ENCODE results near the gene CD248.

Gene CD248

GRCh38 chr11:66272596-66272995, 44.2 kb downstream of the CD248 start:
- TF ChIP-seq CTCF (conservative IDR thresholded peaks at IDR 0.05; ENCODE audit: low read depth, low read length): no peak
- H3K4me3 ChIP-seq (ENCODE audit: low read depth, low read length): no peak overlapping the region
- DNase-seq (ENCODE audit: low read depth): no peak

DNA sequence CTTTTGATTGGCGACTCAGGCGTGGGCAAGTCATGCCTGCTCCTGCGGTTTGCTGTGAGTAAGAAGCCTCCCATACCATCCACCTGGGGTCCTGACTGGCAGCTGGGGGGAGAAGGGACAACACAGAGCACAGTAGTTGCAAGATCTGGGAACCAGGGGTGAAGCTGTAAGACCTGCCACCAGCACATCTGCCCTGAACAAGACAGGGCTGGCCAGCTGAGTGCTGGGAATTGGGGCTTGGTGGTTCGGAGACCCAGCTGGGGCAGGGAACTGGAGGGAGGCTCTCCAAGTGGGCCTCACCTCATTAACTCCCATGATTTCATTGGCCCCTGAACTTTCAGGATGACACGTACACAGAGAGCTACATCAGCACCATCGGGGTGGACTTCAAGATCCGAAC, 45.0 kb downstream of the CD248 start:
- no peak for TF ChIP-seq CTCF (conservative IDR thresholded peaks at IDR 0.05; ENCODE audit: low read depth, low read length)
- no peak for DNase-seq (ENCODE audit: low read depth)
- no peak overlapping the region for H3K4me3 ChIP-seq (ENCODE audit: low read depth, low read length)

GRCh38 chr11:66268952-66269905, 47.6 kb downstream of the CD248 start:
- TF ChIP-seq CTCF (conservative IDR thresholded peaks at IDR 0.05; ENCODE audit: low read depth, low read length): peak; percentile 45
- DNase-seq (ENCODE audit: low read depth): peak; percentile 46
- peak overlapping the region; percentile 93 for H3K4me3 ChIP-seq (ENCODE audit: low read depth, low read length)

- peak within 1 kb of the TSS; percentile 93 for H3K4me3 ChIP-seq (ENCODE audit: low read depth, low read length)
- no peak for TF ChIP-seq CTCF (conservative IDR thresholded peaks at IDR 0.05; ENCODE audit: low read depth, low read length)
- DNase-seq (ENCODE audit: low read depth): peak; percentile 100
These were observed 48.4 kb downstream of the CD248 start, which contains the start of gene RAB1B for GRCh38 chr11:66268244-66268951. Gene RAB1B, plus strand, starts transcription at chr11:66268639. Its CDS starts 41 bp downstream, at chr11:66268680.

- DNase-seq (ENCODE audit: low read depth): peak; percentile 92
- H3K4me3 ChIP-seq (ENCODE audit: low read depth, low read length): peak overlapping the region; percentile 72
- TF ChIP-seq CTCF (conservative IDR thresholded peaks at IDR 0.05; ENCODE audit: low read depth, low read length): no peak
These were observed 49.2 kb downstream of the CD248 start for GRCh38 chr11:66267379-66268243.

GRCh38 chr11:66267039-66267378, 49.8 kb downstream of the CD248 start:
- peak overlapping the region; percentile 72 for H3K4me3 ChIP-seq (ENCODE audit: low read depth, low read length)
- TF ChIP-seq CTCF (conservative IDR thresholded peaks at IDR 0.05; ENCODE audit: low read depth, low read length): peak; percentile 12
- DNase-seq (ENCODE audit: low read depth): no peak
